Panc1 (cell line): ENCODE measurements around the gene PLXNA2.

Experiments
- POLR2AphosphoS5 ChIP-seq: IDR thresholded peaks from 2 replicates; pipeline ENCODE4 v1.6.1; 2012; ENCODE audit warnings: mild to moderate bottlenecking, low read depth, low read length, moderate library complexity
- SIN3A ChIP-seq: IDR thresholded peaks from 2 replicates; pipeline ENCODE4 v1.6.1; 2012; ENCODE audit warnings: low read depth, mild to moderate bottlenecking, low read length, moderate library complexity, borderline replicate concordance; ENCODE audit not compliant: insufficient read depth
- TCF7L2 ChIP-seq: IDR thresholded peaks from 2 replicates; pipeline ENCODE4 v1.6.1; 2011; ENCODE audit warnings: mild to moderate bottlenecking, low read depth, low read length, inconsistent platforms
- TF ChIP-seq, protein P1 (sequence below): fragments of 450-650 bp; IDR thresholded peaks from 2 replicates; pipeline ENCODE4 v1.5.1; 2017; ENCODE audit warnings: mild to moderate bottlenecking

DNA sequence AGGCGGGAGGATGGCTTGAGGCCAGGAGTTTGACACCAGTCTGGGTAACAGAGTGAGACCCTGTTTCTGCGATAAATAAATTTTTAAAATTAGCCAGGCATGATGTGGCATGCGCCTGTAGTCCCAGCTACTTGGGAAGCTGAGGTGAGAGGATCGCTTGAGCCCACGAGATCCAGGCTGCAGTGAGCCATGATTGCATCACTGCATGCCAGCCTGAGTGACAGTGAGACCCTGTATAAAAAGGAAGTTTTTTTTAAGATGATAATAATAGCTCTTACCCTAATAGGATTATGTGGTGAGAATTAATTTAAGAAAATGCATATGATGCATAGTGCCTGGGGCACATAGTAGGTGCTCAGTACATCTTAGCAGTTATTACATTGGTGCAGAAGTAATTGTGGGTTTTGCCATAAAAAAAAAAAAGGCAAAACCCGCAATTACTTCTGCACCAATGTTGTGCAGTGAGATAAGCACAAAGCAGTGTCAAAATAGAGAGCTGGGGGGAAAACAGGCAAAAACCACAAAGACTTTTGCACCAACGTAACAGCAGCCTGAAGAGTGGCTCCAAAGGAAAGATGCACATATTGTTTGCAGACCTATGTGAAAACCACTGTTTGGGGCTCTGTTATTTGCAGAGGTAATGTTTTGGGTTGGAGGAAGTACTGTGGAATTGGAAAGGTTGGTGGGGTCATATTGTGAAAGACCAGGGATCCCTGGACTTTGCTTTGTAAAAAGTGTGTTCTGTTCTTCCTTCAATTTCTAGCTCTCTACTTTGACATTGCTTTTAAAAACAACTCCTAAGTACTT is 72.4 kb downstream of the PLXNA2 start:
- TF ChIP-seq, protein P1, sequence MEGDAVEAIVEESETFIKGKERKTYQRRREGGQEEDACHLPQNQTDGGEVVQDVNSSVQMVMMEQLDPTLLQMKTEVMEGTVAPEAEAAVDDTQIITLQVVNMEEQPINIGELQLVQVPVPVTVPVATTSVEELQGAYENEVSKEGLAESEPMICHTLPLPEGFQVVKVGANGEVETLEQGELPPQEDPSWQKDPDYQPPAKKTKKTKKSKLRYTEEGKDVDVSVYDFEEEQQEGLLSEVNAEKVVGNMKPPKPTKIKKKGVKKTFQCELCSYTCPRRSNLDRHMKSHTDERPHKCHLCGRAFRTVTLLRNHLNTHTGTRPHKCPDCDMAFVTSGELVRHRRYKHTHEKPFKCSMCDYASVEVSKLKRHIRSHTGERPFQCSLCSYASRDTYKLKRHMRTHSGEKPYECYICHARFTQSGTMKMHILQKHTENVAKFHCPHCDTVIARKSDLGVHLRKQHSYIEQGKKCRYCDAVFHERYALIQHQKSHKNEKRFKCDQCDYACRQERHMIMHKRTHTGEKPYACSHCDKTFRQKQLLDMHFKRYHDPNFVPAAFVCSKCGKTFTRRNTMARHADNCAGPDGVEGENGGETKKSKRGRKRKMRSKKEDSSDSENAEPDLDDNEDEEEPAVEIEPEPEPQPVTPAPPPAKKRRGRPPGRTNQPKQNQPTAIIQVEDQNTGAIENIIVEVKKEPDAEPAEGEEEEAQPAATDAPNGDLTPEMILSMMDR, result no peak
- TF ChIP-seq TCF7L2 (no peak), POLR2AphosphoS5 (no peak), SIN3A (no peak)
